ENCODE data around the gene CCDC186. TPM values are rescaled to one million over a fixed set of nuclear protein-coding genes. Genes with fewer than 3 reads are reported as not detected.

Gene CCDC186
- total and polyA plus RNA-seq, 2 experiments from 2014 or later = 14.9 to 32.4 TPM

GRCh38 chr10:114166043-114166442 lies 8.0 kb downstream of the CCDC186 start:
- Histone ChIP-seq H3K79me2 (peaks cover 97% of the 10 kb centered on the region), H3K27ac (peak overlapping the region; percentile 73), H4K20me1 (ENCODE audit: insufficient read depth, poor library complexity, severe bottlenecking) (peaks cover 11% of the 10 kb centered on the region), H3K36me3 (replicated peaks; ENCODE audit: insufficient read depth, low read depth) (no peaks in the 10 kb centered on the region), H2AFZ (no peak overlapping the region), H3K9me3 (ENCODE audit: low read depth) (no peaks in the 10 kb centered on the region), H3K4me3 (no peak overlapping the region), H3K27me3 (no peaks in the 10 kb centered on the region), H3K9me2 (replicated peaks; ENCODE audit: insufficient read depth) (no peaks in the 10 kb centered on the region), H3K4me2 (peak overlapping the region; percentile 63), H3K4me1 (ENCODE audit: insufficient read depth) (peaks cover 29% of the 10 kb centered on the region)
- TF ChIP-seq EZH2 (IDR thresholded peaks at IDR 0.05; ENCODE audit: borderline replicate concordance) (no peak), CTCF (IDR thresholded peaks at IDR 0.05; ENCODE audit: poor library complexity) (no peak), EZH2phosphoT487 (IDR thresholded peaks at IDR 0.05; ENCODE audit: low read depth, severe bottlenecking, unreplicated experiment) (no peak)
- 48% methylated on average over 3 of the region's 3 CpGs for WGBS (ENCODE audit: low lambda C conversion rate, missing lambda C conversion rate)
- no peak for DNase-seq (ENCODE audit: low spot score)

- Histone ChIP-seq H3K4me3 (no peak overlapping the region), H2AFZ (no peak overlapping the region), H3K4me1 (ENCODE audit: insufficient read depth) (peaks cover 29% of the 10 kb centered on the region), H3K79me2 (peaks cover 96% of the 10 kb centered on the region), H3K27ac (peak overlapping the region; percentile 50), H3K9me3 (ENCODE audit: low read depth) (no peaks in the 10 kb centered on the region), H3K27me3 (no peaks in the 10 kb centered on the region), H3K4me2 (peak overlapping the region; percentile 34), H3K36me3 (replicated peaks; ENCODE audit: insufficient read depth, low read depth) (no peaks in the 10 kb centered on the region), H3K9me2 (replicated peaks; ENCODE audit: insufficient read depth) (no peaks in the 10 kb centered on the region), H4K20me1 (ENCODE audit: insufficient read depth, poor library complexity, severe bottlenecking) (peaks cover 5% of the 10 kb centered on the region)
- WGBS (ENCODE audit: low lambda C conversion rate, missing lambda C conversion rate) = 76% methylated on average over 2 of the region's 2 CpGs
- no peak for DNase-seq (ENCODE audit: low spot score)
- TF ChIP-seq CTCF (IDR thresholded peaks at IDR 0.05; ENCODE audit: poor library complexity) = no peak
- TF ChIP-seq EZH2phosphoT487 (IDR thresholded peaks at IDR 0.05; ENCODE audit: low read depth, severe bottlenecking, unreplicated experiment) = no peak
- no peak for TF ChIP-seq EZH2 (IDR thresholded peaks at IDR 0.05; ENCODE audit: borderline replicate concordance)
These were observed 10.9 kb downstream of the CCDC186 start for GRCh38 chr10:114163062-114163461.

GRCh38 chr10:114157912-114158311 lies 16.1 kb downstream of the CCDC186 start:
- Histone ChIP-seq H3K4me1 (ENCODE audit: insufficient read depth) (peaks cover 2% of the 10 kb centered on the region), H2AFZ (no peak overlapping the region), H3K9me2 (replicated peaks; ENCODE audit: insufficient read depth) (no peaks in the 10 kb centered on the region), H3K27ac (no peak overlapping the region), H3K4me2 (no peak overlapping the region), H4K20me1 (ENCODE audit: insufficient read depth, poor library complexity, severe bottlenecking) (peaks cover 5% of the 10 kb centered on the region), H3K4me3 (no peak overlapping the region), H3K27me3 (no peaks in the 10 kb centered on the region), H3K9me3 (ENCODE audit: low read depth) (no peaks in the 10 kb centered on the region), H3K36me3 (replicated peaks; ENCODE audit: insufficient read depth, low read depth) (no peaks in the 10 kb centered on the region), H3K79me2 (peaks cover 91% of the 10 kb centered on the region)
- TF ChIP-seq EZH2phosphoT487 (IDR thresholded peaks at IDR 0.05; ENCODE audit: low read depth, severe bottlenecking, unreplicated experiment) (no peak), CTCF (IDR thresholded peaks at IDR 0.05; ENCODE audit: poor library complexity) (no peak), EZH2 (IDR thresholded peaks at IDR 0.05; ENCODE audit: borderline replicate concordance) (no peak)
- 94% methylated on average over 2 of the region's 2 CpGs for WGBS (ENCODE audit: low lambda C conversion rate, missing lambda C conversion rate)
- DNase-seq (ENCODE audit: low spot score) = no peak

- no peak for TF ChIP-seq EZH2 (IDR thresholded peaks at IDR 0.05; ENCODE audit: borderline replicate concordance)
- no peak for TF ChIP-seq EZH2phosphoT487 (IDR thresholded peaks at IDR 0.05; ENCODE audit: low read depth, severe bottlenecking, unreplicated experiment)
- no peak for TF ChIP-seq CTCF (IDR thresholded peaks at IDR 0.05; ENCODE audit: poor library complexity)
- H4K20me1 ChIP-seq (ENCODE audit: insufficient read depth, poor library complexity, severe bottlenecking) = peaks cover 6% of the 10 kb centered on the region
- H2AFZ ChIP-seq = no peak overlapping the region
- peaks cover 3% of the 10 kb centered on the region for H3K36me3 ChIP-seq (replicated peaks; ENCODE audit: insufficient read depth, low read depth)
- no peaks in the 10 kb centered on the region for H3K4me1 ChIP-seq (ENCODE audit: insufficient read depth)
- H3K4me3 ChIP-seq = no peak overlapping the region
- no peak overlapping the region for H3K4me2 ChIP-seq
- 87% methylated on average over 1 of the region's 1 CpG for WGBS (ENCODE audit: low lambda C conversion rate, missing lambda C conversion rate)
- no peaks in the 10 kb centered on the region for H3K27me3 ChIP-seq
- no peaks in the 10 kb centered on the region for H3K9me3 ChIP-seq (ENCODE audit: low read depth)
- peaks cover 50% of the 10 kb centered on the region for H3K79me2 ChIP-seq
- H3K9me2 ChIP-seq (replicated peaks; ENCODE audit: insufficient read depth) = no peaks in the 10 kb centered on the region
- no peak for DNase-seq (ENCODE audit: low spot score)
- no peak overlapping the region for H3K27ac ChIP-seq
These were observed 22.1 kb downstream of the CCDC186 start for GRCh38 chr10:114151892-114152291.
